ENCODE results near the gene RBM38. TPM values are rescaled to one million over a fixed set of nuclear protein-coding genes. Genes with fewer than 3 reads are reported as not detected.
A peak's percentile ranks its signal among the peaks of the same experiment; 100 is the strongest.

The RBM38 gene
- total RNA-seq, 2 experiments from 2014 or later = 73.4 to 77.3 TPM

- H3K4me3 Mint-ChIP-seq = no peak overlapping the region
- intact Hi-C loops (cut with micrococcal nuclease) = no loop called here
- peaks cover 39% of the 10 kb centered on the region for H3K4me1 Mint-ChIP-seq (ENCODE audit: low read depth)
- no peak for DNase-seq
- ChIA-PET POLR2A (no interaction called here), CTCF (interaction anchor here (2.4 kb wide), 1 partner anchor 121 kb away, joined by 7 read pairs; no protein-coding TSS in a partner anchor)
- H3K36me3 Mint-ChIP-seq = peaks cover 48% of the 10 kb centered on the region
- H3K27me3 Mint-ChIP-seq = no peaks in the 10 kb centered on the region
- H3K9me3 Mint-ChIP-seq = no peaks in the 10 kb centered on the region
- peak overlapping the region; percentile 6 for H3K27ac Mint-ChIP-seq
Observed at GRCh38 chr20:57377350-57377749, 13.8 kb upstream of the RBM38 start.

GRCh38 chr20:57378107-57378506, 13.1 kb upstream of the RBM38 start:
- H3K27ac Mint-ChIP-seq = peak overlapping the region; percentile 8

GRCh38 chr20:57378646-57379262, 12.4 kb upstream of the RBM38 start:
- Mint-ChIP-seq H3K27me3 (no peaks in the 10 kb centered on the region), H3K4me1 (ENCODE audit: low read depth) (peaks cover 38% of the 10 kb centered on the region), H3K36me3 (peaks cover 41% of the 10 kb centered on the region), H3K4me3 (no peak overlapping the region), H3K9me3 (no peaks in the 10 kb centered on the region), H3K27ac (peak overlapping the region; percentile 76)
- ChIA-PET CTCF (interaction anchor here (2.2 to 5.3 kb wide), 5 partner anchors 12 to 120 kb away, joined by 7 to 45 read pairs (median 36); partner anchors contain the start of gene RBM38), POLR2A (interaction anchor here (1.7 kb wide), 1 partner anchor 12 kb away, joined by 7 read pairs; no protein-coding TSS in a partner anchor)
- no peak for DNase-seq
- intact Hi-C loops (cut with micrococcal nuclease) = no loop called here

More at GRCh38 chr20:57378107-57378506, 13.1 kb upstream of the RBM38 start:
- H3K4me3 Mint-ChIP-seq = no peak overlapping the region
- H3K27me3 Mint-ChIP-seq = no peaks in the 10 kb centered on the region
- peaks cover 44% of the 10 kb centered on the region for H3K4me1 Mint-ChIP-seq (ENCODE audit: low read depth)
- intact Hi-C loops (cut with micrococcal nuclease) = no loop called here
- no peak for DNase-seq
- ChIA-PET CTCF (interaction anchor here (2.4 kb wide), 1 partner anchor 121 kb away, joined by 7 read pairs; no protein-coding TSS in a partner anchor), POLR2A (no interaction called here)
- peaks cover 46% of the 10 kb centered on the region for H3K36me3 Mint-ChIP-seq
- no peaks in the 10 kb centered on the region for H3K9me3 Mint-ChIP-seq

- H3K27ac Mint-ChIP-seq = peak overlapping the region; percentile 76
- no peak for DNase-seq
- peaks cover 36% of the 10 kb centered on the region for H3K36me3 Mint-ChIP-seq
- POLR2A ChIA-PET = interaction anchor here (1.2 to 1.7 kb wide), 2 partner anchors 10 to 11 kb away, joined by 4 to 7 read pairs; no protein-coding TSS in a partner anchor
- H3K4me3 Mint-ChIP-seq = no peak overlapping the region
- H3K9me3 Mint-ChIP-seq = no peaks in the 10 kb centered on the region
- peaks cover 35% of the 10 kb centered on the region for H3K4me1 Mint-ChIP-seq (ENCODE audit: low read depth)
- CTCF ChIA-PET = interaction anchor here (2.2 to 5.3 kb wide), 5 partner anchors 12 to 120 kb away, joined by 7 to 45 read pairs (median 36); partner anchors contain the start of gene RBM38
- no peaks in the 10 kb centered on the region for H3K27me3 Mint-ChIP-seq
- intact Hi-C loops (cut with micrococcal nuclease) = no loop called here
Observed at GRCh38 chr20:57379263-57379647, 11.9 kb upstream of the RBM38 start.

- ChIA-PET CTCF (interaction anchor here (0.8 to 5.3 kb wide), 5 partner anchors 11 to 1271 kb away, joined by 3 to 45 read pairs (median 36); partner anchors contain the start of genes RBM38 and STX16), POLR2A (interaction anchor here (1.2 to 1.7 kb wide), 2 partner anchors 9 to 10 kb away, joined by 4 to 7 read pairs; no protein-coding TSS in a partner anchor)
- Mint-ChIP-seq H3K9me3 (no peaks in the 10 kb centered on the region), H3K4me1 (ENCODE audit: low read depth) (peaks cover 32% of the 10 kb centered on the region), H3K4me3 (no peak overlapping the region), H3K27ac (peak overlapping the region; percentile 76), H3K36me3 (peaks cover 28% of the 10 kb centered on the region), H3K27me3 (no peaks in the 10 kb centered on the region)
- DNase-seq = peak; percentile 6
- intact Hi-C loops (cut with micrococcal nuclease) = loop anchor here (10.0 kb wide), 1 partner anchor 215 kb away; no protein-coding TSS in a partner anchor
Observed at GRCh38 chr20:57380081-57380750, 11.0 kb upstream of the RBM38 start.

GRCh38 chr20:57381596-57382503, 9.3 kb upstream of the RBM38 start:
- peaks cover 32% of the 10 kb centered on the region for H3K4me1 Mint-ChIP-seq (ENCODE audit: low read depth)

GRCh38 chr20:57382516-57382915, 8.7 kb upstream of the RBM38 start:
- CTCF ChIA-PET = interaction anchor here (0.6 to 5.3 kb wide), 18 partner anchors 8 to 124 kb away, joined by 3 to 45 read pairs (median 4); partner anchors contain the start of gene RBM38
- Mint-ChIP-seq H3K27ac (peak overlapping the region; percentile 75), H3K27me3 (no peaks in the 10 kb centered on the region), H3K9me3 (no peaks in the 10 kb centered on the region), H3K36me3 (peaks cover 8% of the 10 kb centered on the region), H3K4me3 (no peak overlapping the region), H3K4me1 (ENCODE audit: low read depth) (peaks cover 32% of the 10 kb centered on the region)
- intact Hi-C loops (cut with micrococcal nuclease) = loop anchor here (10.0 kb wide), 1 partner anchor 212 kb away; no protein-coding TSS in a partner anchor
- no peak for DNase-seq
- POLR2A ChIA-PET = no interaction called here

More at GRCh38 chr20:57381596-57382503, 9.3 kb upstream of the RBM38 start:
- Mint-ChIP-seq H3K27me3 (no peaks in the 10 kb centered on the region), H3K36me3 (peaks cover 15% of the 10 kb centered on the region), H3K9me3 (no peaks in the 10 kb centered on the region), H3K27ac (no peak overlapping the region), H3K4me3 (no peak overlapping the region)
- intact Hi-C loops (cut with micrococcal nuclease) = loop anchor here (1.0 to 10.0 kb wide), 2 partner anchors 113 to 213 kb away; no protein-coding TSS in a partner anchor
- CTCF ChIA-PET = interaction anchor here (0.6 to 5.3 kb wide), 21 partner anchors 9 to 125 kb away, joined by 3 to 45 read pairs (median 3); partner anchors contain the start of gene RBM38
- POLR2A ChIA-PET = no interaction called here
- peak; percentile 90 for DNase-seq

- ChIA-PET CTCF (interaction anchor here (0.8 to 5.3 kb wide), 8 partner anchors 14 to 833 kb away, joined by 3 to 40 read pairs (median 6); no protein-coding TSS in a partner anchor), POLR2A (interaction anchor here (1.3 kb wide), 1 partner anchor 15 kb away, joined by 5 read pairs; no protein-coding TSS in a partner anchor)
- no peak for DNase-seq
- no peak overlapping the region for H3K27ac Mint-ChIP-seq
- intact Hi-C loops (cut with micrococcal nuclease) = loop anchor here (10.0 kb wide), 1 partner anchor 211 kb away; no protein-coding TSS in a partner anchor
- H3K9me3 Mint-ChIP-seq = no peaks in the 10 kb centered on the region
- H3K4me1 Mint-ChIP-seq (ENCODE audit: low read depth) = peaks cover 25% of the 10 kb centered on the region
- H3K36me3 Mint-ChIP-seq = peaks cover 4% of the 10 kb centered on the region
- no peaks in the 10 kb centered on the region for H3K27me3 Mint-ChIP-seq
- no peak overlapping the region for H3K4me3 Mint-ChIP-seq
Observed at GRCh38 chr20:57383447-57384347, 7.5 kb upstream of the RBM38 start.

GRCh38 chr20:57384486-57384885, 6.7 kb upstream of the RBM38 start:
- POLR2A ChIA-PET = no interaction called here
- no peak overlapping the region for H3K27ac Mint-ChIP-seq
- no peaks in the 10 kb centered on the region for H3K27me3 Mint-ChIP-seq

GRCh38 chr20:57384953-57385761, 6.0 kb upstream of the RBM38 start:
- Mint-ChIP-seq H3K4me1 (ENCODE audit: low read depth) (peaks cover 19% of the 10 kb centered on the region), H3K4me3 (no peak overlapping the region)
- intact Hi-C loops (cut with micrococcal nuclease) = loop anchor here (5.0 to 10.0 kb wide), 2 partner anchors 210 to 847 kb away; no protein-coding TSS in a partner anchor

More at GRCh38 chr20:57384486-57384885, 6.7 kb upstream of the RBM38 start:
- Mint-ChIP-seq H3K36me3 (peaks cover 4% of the 10 kb centered on the region), H3K9me3 (no peaks in the 10 kb centered on the region), H3K4me3 (no peak overlapping the region), H3K4me1 (ENCODE audit: low read depth) (peaks cover 19% of the 10 kb centered on the region)
- intact Hi-C loops (cut with micrococcal nuclease) = loop anchor here (10.0 kb wide), 1 partner anchor 210 kb away; no protein-coding TSS in a partner anchor
- CTCF ChIA-PET = interaction anchor here (0.9 to 2.5 kb wide), 3 partner anchors 15 to 834 kb away, joined by 3 to 9 read pairs (median 3); no protein-coding TSS in a partner anchor
- DNase-seq = no peak

More at GRCh38 chr20:57384953-57385761, 6.0 kb upstream of the RBM38 start:
- no peaks in the 10 kb centered on the region for H3K36me3 Mint-ChIP-seq
- H3K27me3 Mint-ChIP-seq = no peaks in the 10 kb centered on the region
- POLR2A ChIA-PET = no interaction called here
- no peaks in the 10 kb centered on the region for H3K9me3 Mint-ChIP-seq
- H3K27ac Mint-ChIP-seq = no peak overlapping the region
- CTCF ChIA-PET = interaction anchor here (1.5 to 2.5 kb wide), 2 partner anchors 111 to 114 kb away, joined by 5 to 9 read pairs; no protein-coding TSS in a partner anchor
- no peak for DNase-seq
